Testis (tissue), 3 donors: ENCODE measurements around the gene RAB22A. TPM values are rescaled to one million over a fixed set of nuclear protein-coding genes. Genes with fewer than 3 reads are reported as not detected.

ENCODE experiments used
- DNase-seq: peaks from one replicate; pipeline ENCODE4 v3.0.0-alpha.2; 2019
- H3K27ac ChIP-seq, 2 donors: fragments of 200-600 bp; sonication (generic); one replicate each; pipeline ENCODE4 v1.5.1; 2019
- H3K27me3 ChIP-seq: fragments of 200-600 bp; sonication (generic); one replicate; pipeline ENCODE4 v1.5.1; 2019
- H3K36me3 ChIP-seq: fragments of 200-600 bp; sonication (generic); one replicate; pipeline ENCODE4 v1.5.1; 2017; ENCODE audit warnings: low read depth; ENCODE audit errors: missing control alignments
- H3K4me1 ChIP-seq: fragments of 200-600 bp; sonication (generic); one replicate; pipeline ENCODE4 v1.5.1; 2019
- H3K4me3 ChIP-seq, 2 donors: fragments of 200-600 bp; sonication (generic); one replicate each; pipeline ENCODE4 v1.5.1; 2017 to 2019
- H3K9me3 ChIP-seq: fragments of 200-600 bp; sonication (generic); one replicate; pipeline ENCODE4 v1.5.1; 2017
- CTCF ChIP-seq, 3 experiments: fragments of 450-650 bp in 2 of 3; fragments of 200-600 bp in 1 of 3; sonication (generic) in 1 of 3; IDR thresholded peaks; one replicate each; pipeline ENCODE4 v1.5.1; 2016 to 2019; ENCODE audit warnings: antibody characterized with exemption in 3 of 3, mild to moderate bottlenecking in 2 of 3, moderate library complexity in 1 of 3
- POLR2A ChIP-seq: fragments of 450-650 bp; IDR thresholded peaks from one replicate; pipeline ENCODE4 v1.6.1; 2017; ENCODE audit warnings: antibody characterized with exemption, mild to moderate bottlenecking, moderate library complexity
- WGBS, 2 donors: methylation state at CpG; one replicate each; pipeline ENCODE4 v1.1.5; 2018; 5-methylcytosine and 5-hydroxymethylcytosine counted together
- intact Hi-C: fragments of 100-400 bp; cut with DNase I; formaldehyde crosslinking; loops from one replicate; pipeline ENCODE4 v1.15.1; 2023; ENCODE audit warnings: low total_unique reads
- polyA plus RNA-seq: library from polyadenylated mRNA; stranded (reverse); fragments of 350-450 nt; fragmentation: Illumina TruSeq; extraction: RNeasy Lipid Tissue Mini Kit (QIAGEN cat#74804); gene quantifications from one replicate; pipeline ENCODE4 v1.2.3, GENCODE V29; 2014; ENCODE audit warnings: low read depth, low replicate concordance; ENCODE audit not compliant: insufficient read depth
- total RNA-seq, 2 donors: library from RNA; depleted of rRNA; stranded (reverse); fragments of >200 nt; gene quantifications; one replicate each; pipeline ENCODE4 v1.2.3, GENCODE V29; 2016

RAB22A gene
- total and polyA plus RNA-seq, 3 donors from 2014 or later = 11.2 to 20.8 (median 19.2) TPM

- no peak overlapping the region for H3K27ac ChIP-seq
- no peak for TF ChIP-seq POLR2A
- TF ChIP-seq CTCF (IDR thresholded peaks at IDR 0.05) = no peak
- no peaks in the 10 kb centered on the region for H3K4me1 ChIP-seq
- H3K27me3 ChIP-seq = no peaks in the 10 kb centered on the region
- no peak overlapping the region for H3K4me3 ChIP-seq
- 95 to 98% methylated on average over 3 of the region's 3 CpGs for WGBS, 2 donors
- H3K36me3 ChIP-seq = no peaks in the 10 kb centered on the region
- H3K9me3 ChIP-seq = no peaks in the 10 kb centered on the region
- DNase-seq = no peak
- intact Hi-C loops = no loop called here
Observed at GRCh38 chr20:58349570-58349969, 40.1 kb downstream of the RAB22A start.

- Histone ChIP-seq H3K4me1 (no peaks in the 10 kb centered on the region), H3K27me3 (no peaks in the 10 kb centered on the region), H3K9me3 (no peaks in the 10 kb centered on the region), H3K4me3 (no peak overlapping the region), H3K27ac (no peak overlapping the region), H3K36me3 (no peaks in the 10 kb centered on the region)
- WGBS, 2 donors = 71 to 72% methylated on average over 2 of the region's 2 CpGs
- intact Hi-C loops = no loop called here
- no peak for DNase-seq
- TF ChIP-seq POLR2A (no peak), CTCF (IDR thresholded peaks at IDR 0.05) (no peak)
Observed at GRCh38 chr20:58352468-58352867, 43.0 kb downstream of the RAB22A start.

GRCh38 chr20:58359441-58359840 lies 49.9 kb downstream of the RAB22A start:
- DNase-seq = no peak
- no peak for TF ChIP-seq CTCF (IDR thresholded peaks at IDR 0.05)
- TF ChIP-seq POLR2A = no peak
- Histone ChIP-seq H3K9me3 (no peaks in the 10 kb centered on the region), H3K4me3 (no peak overlapping the region), H3K27ac (no peak overlapping the region), H3K27me3 (no peaks in the 10 kb centered on the region), H3K4me1 (no peaks in the 10 kb centered on the region), H3K36me3 (no peaks in the 10 kb centered on the region)
- WGBS, 2 donors = 75 to 86% methylated on average over 8 of the region's 8 CpGs
- intact Hi-C loops = no loop called here

- Histone ChIP-seq H3K4me1 (no peaks in the 10 kb centered on the region), H3K27ac (no peak overlapping the region), H3K27me3 (no peaks in the 10 kb centered on the region), H3K9me3 (no peaks in the 10 kb centered on the region), H3K36me3 (no peaks in the 10 kb centered on the region), H3K4me3 (no peak overlapping the region)
- intact Hi-C loops = no loop called here
- no peak for DNase-seq
- TF ChIP-seq CTCF (IDR thresholded peaks at IDR 0.05) (no peak), POLR2A (no peak)
Observed at GRCh38 chr20:58360936-58361335, 51.4 kb downstream of the RAB22A start.

GRCh38 chr20:58361481-58362205 lies 52.1 kb downstream of the RAB22A start:
- TF ChIP-seq POLR2A = no peak
- TF ChIP-seq CTCF (IDR thresholded peaks at IDR 0.05) = no peak
- 79 to 90% methylated on average over 9 of the region's 9 CpGs for WGBS, 2 donors
- DNase-seq = no peak
- no peaks in the 10 kb centered on the region for H3K36me3 ChIP-seq
- no peaks in the 10 kb centered on the region for H3K27me3 ChIP-seq
- intact Hi-C loops = no loop called here
- H3K4me3 ChIP-seq = no peak overlapping the region
- H3K9me3 ChIP-seq = no peaks in the 10 kb centered on the region
- no peaks in the 10 kb centered on the region for H3K4me1 ChIP-seq
- no peak overlapping the region for H3K27ac ChIP-seq
